ENCODE data around the gene HMG20B. TPM values are rescaled to one million over a fixed set of nuclear protein-coding genes. Genes with fewer than 3 reads are reported as not detected.
"Not testable (repeated sequence)": the region's sequence is repeated elsewhere in the genome, so short reads cannot be mapped to it uniquely, and the experiment has no call there.

Gene HMG20B
- total RNA-seq = 37.0 TPM
- long read RNA-seq, transcript HMG20B-202 (10 exons, 1,596 nt) = major isoform, 43 of 62 reads
- long read RNA-seq, partial matches to known transcripts = 12 of 62 reads
- long read RNA-seq, other reads (novel, unspliced or antisense) = 7 of 62 reads

DNA sequence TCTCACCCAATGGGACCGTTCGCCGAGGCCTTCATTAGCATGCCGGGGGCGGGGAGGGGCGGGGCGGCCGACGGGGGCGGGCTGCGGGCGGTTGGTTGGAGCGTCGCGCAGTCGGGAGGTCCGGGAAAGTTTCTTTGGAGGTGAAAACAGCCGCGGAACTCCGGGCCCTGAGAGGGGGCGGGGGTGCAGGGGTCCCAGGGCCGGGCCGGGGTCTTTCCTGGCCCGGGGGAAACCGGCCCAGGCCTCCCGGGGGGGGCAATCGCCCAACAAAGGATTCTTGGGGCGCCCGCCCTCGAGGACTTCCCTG lies at the start of gene HMG20B:
HMG20B (plus strand) TSS at position 90 of the 307 bp plus-strand sequence. CDS start 366 bp downstream, outside the sequence.
- ATAC-seq (no peak), DNase-seq (ENCODE audit: missing footprints) (no peak)
- intact Hi-C loops (cut with DNase I) = loop anchor here (2.0 kb wide), 2 partner anchors 16 to 66 kb away; partner anchors contain the start of genes FZR1 and MFSD12

DNA sequence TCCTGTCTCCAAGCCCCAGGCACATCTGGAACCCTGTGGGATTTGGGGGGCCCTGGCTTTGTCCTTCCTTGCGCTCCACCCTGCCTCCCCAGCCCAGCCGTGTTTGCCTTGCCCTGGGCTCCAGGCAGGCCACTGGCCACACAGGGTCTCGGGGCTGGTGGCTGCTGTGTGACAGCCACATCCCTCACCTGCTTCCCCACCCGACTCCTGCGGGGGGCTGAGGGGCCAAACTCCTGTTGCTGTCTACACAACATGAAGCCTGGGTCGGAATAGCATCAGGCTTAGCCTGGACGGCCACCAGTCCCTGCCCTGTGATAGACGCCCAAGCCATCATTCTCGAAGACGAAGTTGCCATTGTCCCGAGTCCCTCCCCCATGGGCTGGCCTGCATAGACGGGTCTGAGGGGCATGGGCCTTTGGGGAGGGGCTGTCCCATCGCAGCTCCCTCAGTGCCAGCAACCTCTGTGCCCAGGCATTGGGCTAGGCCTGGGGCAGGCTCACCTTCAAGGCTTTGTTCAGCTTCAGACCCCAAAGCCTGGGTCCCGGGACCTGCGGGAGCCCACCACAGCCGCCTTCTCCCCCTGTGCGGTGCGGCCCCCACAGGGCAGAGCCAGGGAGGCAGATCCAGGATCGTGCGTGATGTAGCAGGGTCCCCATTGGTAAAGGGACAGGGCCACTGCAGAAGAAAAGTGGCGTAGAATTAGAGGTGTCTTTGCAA lies 49.2 kb upstream of the HMG20B start:
- intact Hi-C loops (cut with DNase I) = no loop called here
- ATAC-seq (no peak), DNase-seq (ENCODE audit: missing footprints) (no peak)

DNA sequence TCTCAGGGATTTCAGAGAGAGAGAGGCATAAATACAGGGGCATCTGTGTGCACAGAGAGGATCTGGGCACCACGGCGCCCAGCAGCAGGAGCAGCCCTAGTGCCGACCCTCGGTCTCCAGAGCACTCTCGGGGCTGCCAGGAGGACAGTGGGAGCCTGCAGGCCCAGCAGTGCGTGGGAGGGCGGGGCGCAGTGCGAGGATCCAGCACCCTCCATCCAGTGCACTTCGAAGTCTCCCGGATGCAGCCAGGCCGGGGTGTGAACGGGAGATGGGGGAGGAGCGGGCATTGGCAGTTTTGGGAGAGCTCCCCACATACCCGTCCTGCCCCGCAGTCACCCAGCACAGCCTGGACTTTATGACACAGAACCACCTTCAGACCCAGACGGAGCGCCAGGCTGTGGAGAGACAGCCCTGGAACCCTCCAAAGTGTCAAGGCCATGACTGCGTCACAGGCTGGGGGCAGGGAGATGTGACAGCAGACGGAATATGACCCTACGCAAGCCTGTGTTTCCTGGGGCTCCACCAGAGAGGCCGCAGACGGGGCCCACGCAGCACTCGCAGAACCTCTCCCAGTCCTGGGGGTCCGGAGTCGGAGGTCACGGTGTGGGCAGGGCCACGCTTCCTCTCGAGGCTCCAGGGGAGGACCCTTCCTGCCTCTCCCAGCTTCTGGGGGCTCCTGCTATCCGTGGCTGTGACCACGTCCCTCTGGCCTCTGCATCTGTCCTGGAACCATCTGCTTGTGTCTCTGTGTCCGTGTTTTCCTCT lies 48.5 kb upstream of the HMG20B start:
- no peak for ATAC-seq
- intact Hi-C loops (cut with DNase I) = no loop called here

DNA sequence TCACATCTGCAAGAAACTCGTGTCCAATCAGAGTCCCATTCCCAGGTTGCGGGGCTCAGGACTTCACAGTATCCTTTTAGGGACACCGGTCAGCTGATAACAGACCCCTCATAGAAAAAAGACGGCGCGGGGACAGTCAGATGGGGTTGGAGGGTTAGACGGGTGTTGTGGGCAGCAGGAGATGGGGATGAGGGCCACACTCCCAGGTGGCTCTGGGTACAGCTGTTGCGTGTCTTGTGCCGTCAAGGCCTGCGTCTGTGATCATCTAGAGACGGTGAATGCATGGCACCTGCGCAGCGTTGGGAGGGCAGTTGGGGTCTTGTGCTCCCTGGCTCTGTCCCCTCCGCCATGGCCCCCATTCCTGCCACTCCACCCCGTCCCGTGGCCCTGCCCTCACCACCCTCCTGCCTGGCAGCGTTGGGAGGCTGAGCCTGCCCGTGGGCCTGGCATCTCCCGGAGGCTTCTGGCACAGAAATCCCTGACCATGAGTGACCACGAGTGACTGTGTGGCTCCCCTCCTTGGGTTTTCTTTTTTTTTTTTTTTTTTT lies 47.8 kb upstream of the HMG20B start:
- no peak for ATAC-seq
- no peak for DNase-seq (ENCODE audit: missing footprints)
- intact Hi-C loops (cut with DNase I) = no loop called here

More for the DNA sequence above, 48.5 kb upstream of the HMG20B start:
- no peak for DNase-seq (ENCODE audit: missing footprints)

DNA sequence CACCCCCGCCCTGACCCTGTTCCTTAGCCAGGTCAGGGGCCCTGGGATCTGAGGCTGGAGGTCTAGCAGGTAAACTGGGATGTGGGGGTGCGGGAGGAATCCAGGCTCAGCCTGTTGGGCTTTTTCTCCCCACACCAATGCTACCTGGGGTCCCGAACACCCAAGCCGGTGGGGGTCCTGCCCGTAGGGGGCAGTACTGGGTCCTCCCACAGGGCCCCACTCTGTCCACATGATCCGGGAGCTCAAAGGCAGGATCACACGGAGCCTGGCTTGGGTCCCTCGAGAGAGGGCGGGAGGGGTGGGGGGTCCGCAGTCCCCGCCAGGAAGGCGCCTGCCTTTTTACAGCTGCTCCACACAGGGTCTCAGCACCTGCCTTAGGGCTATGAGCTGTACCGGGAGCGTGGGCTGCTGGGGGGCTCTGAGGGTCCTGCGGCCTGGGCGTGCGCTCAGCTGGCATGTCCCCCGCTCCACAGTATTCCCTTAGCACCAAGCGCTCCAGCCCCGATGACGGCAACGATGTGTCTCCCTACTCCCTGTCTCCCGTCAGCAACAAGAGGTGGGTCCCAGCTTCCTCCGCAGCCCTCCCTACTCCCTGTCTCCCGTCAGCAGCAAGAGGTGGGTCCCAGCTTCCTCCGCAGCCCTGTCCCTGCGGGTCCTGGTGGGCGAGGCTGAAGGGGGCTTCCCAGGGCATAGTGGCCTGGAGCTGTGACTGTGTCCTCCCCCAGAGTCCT lies 46.1 kb upstream of the HMG20B start:
- DNase-seq (ENCODE audit: missing footprints) = no peak
- no peak for ATAC-seq
- intact Hi-C loops (cut with DNase I) = no loop called here

DNA sequence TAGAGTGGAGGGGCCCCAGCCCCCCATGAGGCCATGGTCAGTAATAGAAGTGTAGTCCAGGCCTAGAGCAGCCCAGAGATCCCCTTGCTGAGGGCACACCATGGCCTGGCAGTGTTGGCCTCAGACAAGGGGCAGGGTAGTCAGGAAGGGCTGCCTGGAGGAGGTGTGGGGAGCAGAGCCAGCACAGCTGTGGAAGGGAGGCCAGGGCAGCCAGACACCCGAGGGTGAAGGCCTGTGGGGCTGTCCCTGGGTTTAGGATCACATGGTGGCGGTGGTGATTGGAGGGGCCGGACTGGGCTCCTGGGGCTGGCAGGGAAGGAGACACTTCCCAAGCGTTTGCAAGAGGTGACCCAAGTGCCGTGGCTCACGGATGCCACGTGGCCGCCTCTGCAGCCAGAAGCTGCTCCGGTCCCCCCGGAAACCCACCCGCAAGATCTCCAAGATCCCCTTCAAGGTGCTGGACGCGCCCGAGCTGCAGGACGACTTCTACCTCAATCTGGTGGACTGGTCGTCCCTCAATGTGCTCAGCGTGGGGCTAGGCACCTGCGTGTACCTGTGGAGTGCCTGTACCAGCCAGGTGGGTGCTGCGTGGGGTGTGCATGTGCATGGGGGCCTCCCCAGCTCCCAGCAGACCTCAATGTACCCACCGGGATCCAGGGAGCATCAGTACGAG lies 45.4 kb upstream of the HMG20B start:
- intact Hi-C loops (cut with DNase I) = no loop called here
- DNase-seq (ENCODE audit: missing footprints) (no peak), ATAC-seq (no peak)

DNA sequence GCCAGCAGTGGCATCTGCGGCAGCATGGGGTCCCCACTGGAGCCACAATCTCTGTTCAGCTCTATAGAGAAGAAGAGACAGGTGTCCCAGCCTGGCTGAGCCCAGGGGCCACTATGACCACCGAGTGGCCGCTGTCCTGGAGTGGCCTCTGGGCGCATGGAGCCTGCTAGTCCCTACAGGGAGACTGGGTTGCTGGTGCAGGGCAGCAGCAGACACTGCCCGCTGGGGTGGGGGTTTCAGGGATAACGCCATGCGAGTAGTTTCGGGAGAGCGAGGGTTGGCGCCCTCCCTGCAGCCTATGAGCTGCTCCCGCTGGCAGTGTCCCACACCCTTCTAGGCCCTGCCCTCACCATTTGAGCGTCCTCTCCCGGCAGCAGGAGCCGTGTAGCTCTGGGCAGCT lies 44.7 kb upstream of the HMG20B start:
- ATAC-seq (no peak), DNase-seq (ENCODE audit: missing footprints) (no peak)
- intact Hi-C loops (cut with DNase I) = no loop called here

DNA sequence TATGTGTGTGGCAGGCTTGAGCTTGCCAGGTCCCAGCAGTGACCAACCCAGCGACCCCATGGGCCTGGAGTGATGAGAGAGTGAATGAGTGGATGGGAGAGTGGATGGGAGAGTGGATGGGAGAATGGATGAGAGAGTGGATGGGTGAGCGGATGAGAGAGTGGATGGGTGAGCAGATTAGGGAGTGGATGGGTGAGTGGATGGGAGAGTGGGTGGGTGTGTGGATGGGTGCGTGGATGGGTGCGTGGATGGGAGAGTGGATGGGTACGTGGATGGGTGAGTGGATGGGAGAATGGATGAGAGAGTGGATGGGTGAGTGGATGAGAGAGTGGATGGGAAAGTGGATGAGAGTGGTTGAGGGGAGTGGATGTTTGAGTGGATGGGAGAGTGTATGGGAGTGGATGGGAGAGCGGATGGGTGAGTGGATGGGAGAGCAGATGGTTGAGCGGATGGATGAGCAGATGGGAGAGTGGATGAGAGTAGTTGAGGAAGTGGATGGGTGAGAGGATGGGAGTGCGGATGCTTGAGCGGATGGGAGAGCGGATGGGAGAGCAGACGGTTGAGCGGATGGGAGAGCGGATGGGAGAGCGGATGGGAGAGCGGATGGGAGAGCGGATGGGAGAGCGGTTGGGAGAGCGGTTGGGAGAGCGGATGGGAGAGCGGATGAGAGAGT lies 44.1 kb upstream of the HMG20B start:
- intact Hi-C loops (cut with DNase I) = no loop called here
- no peak for ATAC-seq
- no peak for DNase-seq (ENCODE audit: missing footprints)

DNA sequence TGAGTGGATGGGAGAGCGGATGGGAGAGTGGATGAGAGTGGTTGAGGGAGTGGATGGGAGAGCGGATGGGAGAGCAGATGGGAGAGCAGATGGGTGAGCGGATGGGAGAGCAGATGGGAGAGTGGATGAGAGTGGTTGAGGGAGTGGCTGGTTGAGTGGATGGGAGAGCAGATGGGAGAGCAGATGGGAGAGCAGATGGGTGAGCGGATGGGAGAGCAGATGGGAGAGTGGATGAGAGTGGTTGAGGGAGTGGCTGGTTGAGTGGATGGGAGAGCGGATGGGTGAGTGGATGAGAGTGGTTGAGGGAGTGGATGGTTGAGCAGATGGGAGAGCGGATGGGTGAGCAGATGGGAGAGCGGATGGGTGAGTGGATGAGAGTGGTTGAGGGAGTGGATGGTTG lies 43.4 kb upstream of the HMG20B start:
- DNase-seq (ENCODE audit: missing footprints); ATAC-seq; intact Hi-C loops (cut with DNase I): not testable (repeated sequence)

DNA sequence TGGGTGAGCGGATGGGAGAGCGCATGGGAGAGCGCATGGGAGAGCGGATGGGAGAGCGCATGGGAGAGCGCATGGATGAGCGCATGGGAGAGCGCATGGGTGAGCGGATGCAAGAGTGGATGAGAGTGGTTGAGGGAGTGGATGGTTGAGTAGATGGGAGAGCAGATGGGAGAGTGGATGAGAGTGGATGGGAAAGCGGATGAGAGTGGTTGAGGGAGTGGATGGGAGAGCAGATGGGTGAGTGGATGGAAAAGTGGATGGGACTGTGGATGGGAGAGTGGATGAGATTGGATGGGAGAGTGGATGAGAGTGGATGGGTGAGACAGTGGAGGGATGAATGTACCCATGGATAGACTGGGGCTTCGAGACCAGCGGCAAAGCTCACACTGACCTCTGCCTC lies 42.4 kb upstream of the HMG20B start:
- ATAC-seq (no peak), DNase-seq (ENCODE audit: missing footprints) (no peak)
- intact Hi-C loops (cut with DNase I) = no loop called here

DNA sequence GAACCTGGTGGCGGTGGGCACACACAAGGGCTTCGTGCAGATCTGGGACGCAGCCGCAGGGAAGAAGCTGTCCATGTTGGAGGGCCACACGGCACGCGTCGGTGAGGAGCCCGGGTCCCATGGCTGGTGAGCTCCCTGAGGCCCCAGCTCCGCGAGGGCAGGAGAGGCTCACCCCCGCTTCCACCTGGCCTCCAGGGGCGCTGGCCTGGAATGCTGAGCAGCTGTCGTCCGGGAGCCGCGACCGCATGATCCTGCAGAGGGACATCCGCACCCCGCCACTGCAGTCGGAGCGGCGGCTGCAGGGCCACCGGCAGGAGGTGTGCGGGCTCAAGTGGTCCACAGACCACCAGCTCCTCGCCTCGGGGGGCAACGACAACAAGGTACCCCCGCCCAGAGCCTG lies 41.0 kb upstream of the HMG20B start:
- ATAC-seq = no peak

DNA sequence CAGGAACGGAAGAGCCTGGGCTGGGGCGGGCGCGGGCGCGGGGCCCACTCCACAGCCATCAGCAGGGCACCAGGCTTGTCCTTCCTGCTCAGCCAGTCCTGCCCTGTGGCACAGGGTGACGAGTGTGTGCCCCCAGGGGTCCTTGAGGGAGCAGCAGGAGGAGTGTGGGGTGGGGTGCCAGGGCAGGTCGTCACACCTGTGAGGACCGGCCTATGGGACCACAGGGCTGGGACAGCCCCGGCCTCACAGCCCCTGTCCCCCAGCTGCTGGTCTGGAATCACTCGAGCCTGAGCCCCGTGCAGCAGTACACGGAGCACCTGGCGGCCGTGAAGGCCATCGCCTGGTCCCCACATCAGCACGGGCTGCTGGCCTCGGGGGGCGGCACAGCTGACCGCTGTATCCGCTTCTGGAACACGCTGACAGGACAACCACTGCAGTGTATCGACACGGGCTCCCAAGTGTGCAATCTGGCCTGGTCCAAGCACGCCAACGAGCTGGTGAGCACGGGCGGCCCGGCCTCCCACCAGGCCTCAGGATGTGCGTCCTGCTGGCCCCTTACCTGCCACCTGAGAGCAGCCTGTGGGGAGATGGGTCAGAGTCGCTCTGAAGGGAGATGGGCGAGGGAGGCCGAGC lies 40.5 kb upstream of the HMG20B start:
- ATAC-seq (no peak), DNase-seq (ENCODE audit: missing footprints) (no peak)
- intact Hi-C loops (cut with DNase I) = no loop called here

More for the DNA sequence above, 41.0 kb upstream of the HMG20B start:
- no peak for DNase-seq (ENCODE audit: missing footprints)
- intact Hi-C loops (cut with DNase I) = no loop called here

DNA sequence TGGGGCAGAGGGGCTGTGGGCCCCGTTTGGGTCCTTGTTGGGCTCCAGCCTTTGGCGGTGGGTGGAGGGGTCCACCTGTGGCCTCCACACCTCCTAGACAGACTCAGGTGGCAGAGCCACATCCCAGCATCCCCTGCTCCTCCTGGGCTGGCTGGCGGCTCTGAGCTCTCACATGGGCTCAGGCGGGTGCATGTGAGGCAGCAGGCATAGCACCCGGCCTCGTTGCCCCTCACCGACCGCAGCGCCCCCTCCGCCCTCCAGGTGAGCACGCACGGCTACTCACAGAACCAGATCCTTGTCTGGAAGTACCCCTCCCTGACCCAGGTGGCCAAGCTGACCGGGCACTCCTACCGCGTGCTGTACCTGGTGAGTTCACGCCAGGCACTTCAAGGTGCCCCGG lies 39.7 kb upstream of the HMG20B start:
- ATAC-seq = no peak
- intact Hi-C loops (cut with DNase I) = no loop called here
- no peak for DNase-seq (ENCODE audit: missing footprints)

DNA sequence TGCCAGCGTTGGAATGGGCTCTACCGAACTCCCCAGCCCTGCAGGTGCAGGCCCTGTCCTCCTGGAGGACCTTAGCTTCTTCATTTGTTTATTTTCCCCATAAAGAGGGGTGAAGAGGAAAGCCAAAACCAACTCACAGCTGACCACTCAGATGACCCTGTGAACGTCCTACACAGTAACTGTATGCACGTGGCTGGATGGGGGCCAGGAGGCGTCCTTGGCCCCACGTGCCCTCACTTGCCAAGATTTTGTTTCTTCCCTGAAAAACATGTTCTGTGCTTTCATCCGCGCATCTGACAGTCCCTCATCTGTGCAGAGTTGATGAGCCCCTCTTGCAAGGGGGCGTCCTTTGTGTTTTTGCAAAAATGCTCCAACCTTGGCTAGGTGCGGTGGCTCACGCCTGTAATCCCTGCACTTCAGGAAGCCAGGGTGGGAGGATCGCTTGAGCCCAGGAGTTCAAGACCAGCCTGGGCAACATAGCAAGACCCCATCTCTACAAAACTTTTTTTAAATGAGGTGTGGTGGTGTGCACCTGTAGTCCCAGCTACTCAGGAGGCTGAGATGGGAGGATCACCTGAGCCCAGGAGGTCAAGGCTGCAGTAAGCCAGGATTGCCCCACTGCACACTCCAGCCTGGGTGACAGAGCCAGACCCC lies 39.1 kb upstream of the HMG20B start:
- DNase-seq (ENCODE audit: missing footprints) = no peak
- no peak for ATAC-seq
- intact Hi-C loops (cut with DNase I) = no loop called here

DNA sequence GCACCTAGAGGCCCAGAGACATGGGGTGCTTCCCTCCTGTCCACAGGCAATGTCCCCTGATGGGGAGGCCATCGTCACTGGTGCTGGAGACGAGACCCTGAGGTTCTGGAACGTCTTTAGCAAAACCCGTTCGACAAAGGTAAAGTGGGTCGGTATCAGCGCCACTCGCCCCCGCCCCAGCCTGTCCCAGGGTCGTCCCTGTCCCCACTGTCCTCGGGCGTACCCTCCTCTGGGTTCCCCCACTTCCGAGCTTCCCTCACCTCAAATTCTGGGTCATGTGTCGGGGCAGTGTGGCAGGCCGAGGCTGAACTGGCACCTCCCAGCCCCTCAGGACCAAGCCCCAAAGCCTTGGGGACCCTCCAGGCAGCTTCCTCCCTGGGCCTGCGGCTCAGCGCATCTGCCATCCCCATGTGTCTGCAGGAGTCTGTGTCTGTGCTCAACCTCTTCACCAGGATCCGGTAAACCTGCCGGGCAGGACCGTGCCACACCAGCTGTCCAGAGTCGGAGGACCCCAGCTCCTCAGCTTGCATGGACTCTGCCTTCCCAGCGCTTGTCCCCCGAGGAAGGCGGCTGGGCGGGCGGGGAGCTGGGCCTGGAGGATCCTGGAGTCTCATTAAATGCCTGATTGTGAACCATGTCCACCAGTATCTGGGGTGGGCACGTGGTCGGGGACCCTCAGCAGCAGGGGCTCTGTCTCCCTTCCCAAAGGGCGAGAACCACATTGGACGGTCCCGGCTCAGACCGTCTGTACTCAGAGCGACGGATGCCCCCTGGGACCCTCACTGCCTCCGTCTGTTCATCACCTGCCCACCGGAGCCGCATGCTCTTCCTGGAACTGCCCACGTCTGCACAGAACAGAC lies 38.1 kb upstream of the HMG20B start:
- intact Hi-C loops (cut with DNase I) = no loop called here
- no peak for DNase-seq (ENCODE audit: missing footprints)
- no peak for ATAC-seq

DNA sequence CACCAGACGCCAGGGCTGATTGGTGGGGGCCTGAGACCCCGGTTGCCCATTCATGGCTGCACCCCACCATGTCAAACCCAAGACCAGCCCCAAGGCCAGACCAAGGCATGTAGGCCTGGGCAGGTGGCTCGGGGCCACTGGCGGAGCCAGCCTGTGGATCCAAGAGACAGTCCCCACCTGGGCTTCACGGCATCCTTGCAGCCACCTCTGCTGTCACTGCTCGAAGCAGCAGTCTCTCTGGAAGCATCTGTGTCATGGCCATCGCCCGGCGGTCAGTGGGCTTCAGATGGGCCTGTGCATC lies 37.6 kb upstream of the HMG20B start:
- ATAC-seq (no peak), DNase-seq (ENCODE audit: missing footprints) (no peak)
- intact Hi-C loops (cut with DNase I) = no loop called here

DNA sequence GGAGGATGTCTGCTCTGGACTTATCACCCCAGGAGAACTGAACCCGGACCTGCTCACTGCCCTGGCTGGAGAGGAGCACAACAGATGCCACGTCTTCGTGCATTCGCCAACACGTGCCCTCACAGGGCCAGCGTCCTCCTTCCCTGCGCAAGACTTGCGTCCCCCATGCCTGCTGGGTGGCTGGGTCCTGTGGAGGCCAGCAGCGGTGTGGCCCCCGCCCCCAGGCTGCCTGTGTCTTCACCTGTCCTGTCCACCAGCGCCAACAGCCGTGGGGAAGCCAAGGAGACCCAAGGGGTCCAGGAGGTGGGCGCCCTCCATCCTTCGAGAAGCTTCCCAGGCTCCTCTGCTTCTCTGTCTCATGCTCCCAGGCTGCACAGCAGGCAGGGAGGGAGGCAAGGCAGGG lies 37.2 kb upstream of the HMG20B start:
- DNase-seq (ENCODE audit: missing footprints) (no peak), ATAC-seq (no peak)
- intact Hi-C loops (cut with DNase I) = no loop called here

All from Right ventricle myocardium inferior (tissue), 1 donor.